Urothelium cell line (cell line): ENCODE results near the gene ZBTB17.
"Not testable (repeated sequence)": the region's sequence is repeated elsewhere in the genome, so short reads cannot be mapped to it uniquely, and the experiment has no call there.

Source experiments
- DNase-seq: peaks from one replicate; pipeline ENCODE4 v3.0.0; 2011; ENCODE audit warnings: low spot score, mixed read lengths
- FAIRE-seq: peaks from 2 replicates; lab custom pipeline; 2011; peaks lifted over from hg19 to GRCh38; lab: Jason Lieb, UNC

The ZBTB17 gene

GRCh38 chr1:15908597-15908996 lies 67.3 kb downstream of the ZBTB17 start:
- FAIRE-seq (no peak), DNase-seq (no peak)

- no peak for DNase-seq
- FAIRE-seq: no peak
Measured at GRCh38 chr1:15902882-15903281, 73.0 kb downstream of the ZBTB17 start.

- DNase-seq (no peak), FAIRE-seq (no peak)
Measured at GRCh38 chr1:15900662-15901279, 75.1 kb downstream of the ZBTB17 start.

- DNase-seq (no peak), FAIRE-seq (no peak)
Measured at GRCh38 chr1:15899266-15899665, 76.6 kb downstream of the ZBTB17 start.

GRCh38 chr1:15896841-15897610 lies 78.9 kb downstream of the ZBTB17 start:
- not testable (repeated sequence) for DNase-seq, FAIRE-seq

GRCh38 chr1:15895233-15895632 lies 80.7 kb downstream of the ZBTB17 start:
- FAIRE-seq (no peak), DNase-seq (no peak)

GRCh38 chr1:15892857-15893599 lies 82.9 kb downstream of the ZBTB17 start:
- FAIRE-seq, DNase-seq: not testable (repeated sequence)
